ENCODE data around the gene COPS4.
"Not testable (repeated sequence)": the region's sequence is repeated elsewhere in the genome, so short reads cannot be mapped to it uniquely, and the experiment has no call there.

The COPS4 gene

DNA sequence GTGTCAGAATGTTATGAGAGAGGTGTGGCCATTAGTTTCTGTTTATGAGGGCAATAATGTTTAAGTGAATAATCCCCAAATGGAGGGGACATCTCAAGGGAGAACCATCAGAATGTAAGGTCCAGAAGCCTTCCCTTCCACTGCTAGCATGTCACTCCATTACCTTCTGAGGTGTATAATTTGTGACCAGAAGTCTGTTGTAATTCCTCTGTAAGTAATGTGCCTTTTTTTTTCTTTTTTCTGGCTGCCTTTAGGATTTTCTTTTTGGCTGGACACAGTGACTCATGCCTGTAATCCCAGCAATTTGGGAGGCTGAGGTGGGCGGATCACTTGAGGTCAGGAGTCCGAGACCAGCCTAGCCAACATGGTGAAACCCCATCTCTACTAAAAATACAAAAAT is 10.8 kb upstream of the COPS4 start:
- no peak for DNase-seq

DNA sequence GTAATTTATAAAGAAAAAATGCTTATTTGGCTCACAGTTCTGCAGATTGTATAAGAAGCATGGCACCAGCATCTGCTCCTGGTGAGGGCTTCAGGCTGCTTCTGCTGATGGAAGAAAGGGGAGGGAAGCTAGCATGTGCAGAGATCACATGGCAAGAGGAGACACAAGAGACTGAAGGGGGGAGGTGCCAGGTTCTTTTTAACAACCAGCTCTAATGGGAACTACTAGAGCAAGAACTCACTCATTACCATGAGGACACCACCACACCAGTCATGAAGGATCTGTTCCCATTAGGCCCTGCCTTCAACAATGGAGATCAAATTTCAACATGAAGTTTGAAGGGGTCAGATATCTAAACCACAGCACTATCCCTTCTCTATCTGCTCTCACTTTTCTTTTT is 9.4 kb upstream of the COPS4 start:
- DNase-seq, result no peak

DNA sequence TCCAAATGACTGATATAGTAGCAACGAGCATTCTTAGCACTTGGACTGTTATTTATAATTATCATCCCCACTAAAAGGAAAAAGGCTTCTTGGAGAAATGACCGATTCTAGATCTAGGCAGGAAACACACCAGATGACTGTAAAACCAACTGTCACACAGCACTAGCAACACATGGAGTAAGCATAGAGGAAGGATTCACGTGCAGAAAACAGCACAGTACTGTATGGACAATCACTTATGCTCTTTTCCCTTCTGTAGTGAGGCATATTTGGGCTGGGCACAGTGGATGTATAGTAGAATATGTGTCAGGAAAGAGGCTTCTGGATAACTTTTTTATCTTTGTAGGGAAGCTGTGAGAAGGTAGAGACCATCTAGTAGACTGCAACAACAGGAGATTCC is 6.0 kb upstream of the COPS4 start:
- no peak for DNase-seq

DNA sequence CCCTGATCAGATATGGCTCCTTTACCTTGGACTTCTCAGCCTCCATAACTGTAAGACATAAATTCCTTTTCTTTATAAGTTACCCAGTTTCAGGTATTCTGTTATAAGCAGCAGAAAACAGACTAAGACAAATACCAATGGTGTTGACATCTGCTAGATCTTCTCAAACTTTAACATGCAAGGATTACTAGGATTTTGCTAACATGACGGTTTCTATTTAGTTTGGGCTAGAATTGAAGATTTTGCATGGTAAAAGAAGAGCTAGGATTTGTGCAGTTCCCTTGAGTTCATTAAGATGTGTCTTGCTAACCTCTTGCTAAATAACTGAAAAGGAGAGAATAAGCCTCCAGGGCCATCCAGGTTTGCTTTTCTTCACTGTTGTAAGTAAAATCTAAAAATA is 5.3 kb upstream of the COPS4 start:
- no peak for DNase-seq

DNA sequence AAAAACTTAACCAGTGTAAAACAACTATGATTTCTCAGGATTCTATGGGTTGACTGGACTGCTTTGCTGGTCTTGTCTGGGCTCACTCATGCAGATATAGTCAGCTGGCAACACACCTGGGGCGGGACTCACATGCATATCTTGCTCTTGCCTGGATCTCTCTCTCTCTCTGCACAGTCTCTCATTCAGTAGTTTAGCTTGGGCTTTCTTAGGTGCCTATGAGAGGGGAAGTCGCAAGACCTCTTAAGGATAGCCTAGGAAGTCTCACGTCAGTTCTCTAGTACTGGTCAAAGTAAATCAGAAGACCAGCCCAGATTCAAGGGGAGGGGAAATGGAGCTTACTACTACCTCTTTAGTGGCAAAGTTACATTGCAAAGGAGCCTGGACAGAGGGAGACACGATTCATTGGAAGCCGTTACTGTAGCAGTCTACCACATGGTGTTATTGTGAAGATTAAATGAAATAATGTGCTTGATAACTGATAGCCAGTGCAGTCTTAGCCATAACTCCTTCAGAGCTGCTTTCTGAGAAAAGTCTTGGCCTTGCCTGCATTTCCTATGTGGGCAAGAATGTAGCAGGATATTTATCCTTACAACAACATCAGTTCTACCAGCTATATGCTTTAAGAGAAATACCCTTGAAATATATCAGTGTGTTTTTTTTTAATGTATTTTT is 2.1 kb downstream of the COPS4 start:
- no peak for DNase-seq

DNA sequence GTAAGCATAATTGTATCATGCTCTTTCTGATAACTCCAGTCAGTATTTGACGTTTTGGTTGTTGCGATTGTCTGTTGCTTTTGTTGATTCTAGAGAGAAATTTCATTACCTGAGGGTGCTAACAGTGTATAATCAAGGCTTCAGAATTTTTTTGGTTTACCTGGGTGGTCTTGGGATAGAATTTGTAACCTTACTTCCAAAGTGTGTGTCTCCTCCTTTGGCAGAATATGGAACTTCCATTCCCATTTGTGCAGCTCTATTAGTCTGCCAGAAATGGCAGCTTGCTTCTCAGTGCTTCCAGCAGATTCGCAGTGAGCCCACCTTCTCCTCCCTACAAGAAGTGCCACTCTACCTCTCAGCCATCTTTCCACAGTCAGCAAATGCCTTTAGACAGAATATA is 5.3 kb downstream of the COPS4 start:
- no peak for DNase-seq

DNA sequence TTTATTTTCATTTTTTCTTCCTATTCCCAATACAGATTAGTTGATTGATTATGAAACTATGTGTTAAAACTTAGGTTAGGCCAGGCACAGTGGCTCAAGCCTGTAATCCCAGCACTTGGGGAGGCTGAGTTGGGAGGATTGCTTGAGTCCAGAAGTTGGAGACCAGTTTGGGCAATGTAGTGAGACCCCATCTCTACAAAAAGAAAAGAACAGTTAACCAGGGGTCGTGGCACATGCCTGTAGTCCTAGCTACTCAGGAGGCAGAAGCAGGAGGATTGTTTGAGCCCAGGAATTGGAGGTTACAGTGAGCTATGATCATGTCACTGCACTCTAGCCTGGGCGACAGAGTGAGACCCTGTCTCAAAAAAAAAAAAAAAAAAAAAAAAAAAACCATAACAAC is 8.2 kb downstream of the COPS4 start:
- not testable (repeated sequence) for DNase-seq

DNA sequence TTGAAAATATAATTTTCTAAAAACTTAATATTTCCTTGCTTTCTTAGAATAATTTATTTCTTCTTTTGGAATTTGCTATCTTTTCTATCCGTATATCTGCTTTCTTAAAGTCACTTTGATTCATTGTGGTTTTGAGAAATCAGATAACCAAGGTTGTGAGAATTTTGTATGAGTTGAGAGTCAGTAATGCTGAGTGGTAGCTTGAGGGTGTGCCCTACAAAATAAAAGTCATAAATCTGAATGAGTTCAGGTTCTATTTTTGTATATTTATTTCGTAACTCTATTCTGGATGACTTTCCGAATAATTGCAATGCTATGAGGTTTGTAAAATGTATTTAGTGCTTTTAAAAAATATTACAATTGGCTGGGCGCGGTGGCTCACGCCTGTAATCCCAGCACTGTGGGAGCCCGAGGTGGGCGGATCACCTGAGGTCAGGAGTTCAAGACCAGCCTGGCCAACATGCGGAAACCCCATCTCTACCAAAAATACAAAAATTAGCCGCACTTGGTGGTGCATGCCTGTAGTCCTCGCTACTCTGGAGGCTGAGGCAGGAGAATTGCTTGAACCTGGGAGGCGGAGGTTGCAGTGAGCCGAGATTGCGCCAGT is 8.9 kb downstream of the COPS4 start:
- DNase-seq, result peak; percentile 44

DNA sequence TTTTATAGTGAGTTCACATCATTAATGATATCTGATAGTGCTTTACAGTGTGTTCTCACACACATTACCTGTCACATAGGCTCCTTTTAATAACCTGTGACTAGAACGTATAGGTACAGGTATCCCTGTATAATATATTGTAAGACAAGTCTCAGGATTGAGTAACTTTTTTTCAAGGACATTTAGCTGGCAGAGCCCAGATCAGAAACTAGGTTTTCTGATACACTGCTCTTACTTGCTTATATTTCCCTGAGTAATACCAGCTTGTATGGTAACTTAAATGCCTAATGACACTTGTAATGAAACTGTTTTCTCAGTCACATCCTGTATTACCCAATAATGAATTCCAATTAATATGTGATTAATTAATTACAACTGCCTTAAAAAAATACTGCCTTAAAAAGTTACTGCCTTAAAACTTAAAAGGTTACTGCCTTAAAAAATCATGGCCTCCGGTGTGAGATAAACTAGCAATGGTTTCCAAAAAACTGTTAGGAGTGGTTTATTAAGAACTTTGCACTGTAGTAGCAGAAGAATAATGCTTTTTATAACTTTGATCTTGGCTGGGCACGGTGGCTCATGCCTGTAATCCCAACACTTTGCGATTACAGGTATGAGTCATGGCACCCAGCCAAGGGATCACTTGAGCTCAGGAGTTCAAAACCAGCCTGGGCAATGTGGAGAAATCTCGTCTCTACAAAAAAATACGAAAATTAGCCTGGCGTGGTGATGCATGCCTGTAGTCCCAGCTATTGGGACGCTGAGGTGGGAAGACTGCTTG is 11.9 kb downstream of the COPS4 start:
- DNase-seq, result no peak

DNA sequence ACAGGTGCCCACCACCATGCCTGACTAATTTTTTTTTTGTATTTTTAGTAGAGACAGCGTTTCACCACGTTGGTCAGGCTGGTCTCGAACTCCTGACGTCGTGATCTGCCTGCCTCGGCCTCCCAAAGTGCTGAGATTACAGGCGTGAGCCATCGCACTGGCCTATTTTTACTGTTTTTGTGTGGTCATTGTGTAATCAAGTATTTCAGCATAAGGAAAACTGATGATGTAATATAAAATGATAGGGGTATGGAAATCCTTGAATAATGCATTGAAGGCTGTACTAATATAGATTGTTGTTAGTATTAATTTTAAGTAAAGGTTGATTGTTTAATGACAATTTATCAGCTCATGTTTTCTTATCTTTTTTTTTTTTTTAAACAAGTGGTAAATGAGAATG is 13.8 kb downstream of the COPS4 start:
- peak; percentile 18 for DNase-seq

DNA sequence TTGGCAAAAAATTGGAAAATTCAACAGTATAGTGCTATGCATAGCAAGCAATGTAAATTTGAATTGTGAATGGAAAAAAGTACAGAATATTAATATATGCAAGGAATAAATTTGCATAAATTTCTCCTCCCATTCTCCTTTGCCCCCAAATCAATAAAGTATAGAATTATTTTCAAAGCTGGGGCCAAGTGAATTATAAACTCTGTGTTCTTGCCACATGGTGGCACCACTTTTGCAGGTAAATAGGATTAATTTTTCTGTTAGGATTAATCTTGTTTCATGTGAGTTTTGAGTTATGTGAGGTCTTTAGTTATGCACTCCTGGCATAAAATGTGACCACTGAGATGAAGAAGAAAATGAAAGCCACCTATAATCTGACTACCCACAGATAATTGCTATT is 19.9 kb downstream of the COPS4 start:
- DNase-seq, result peak; percentile 34

DNA sequence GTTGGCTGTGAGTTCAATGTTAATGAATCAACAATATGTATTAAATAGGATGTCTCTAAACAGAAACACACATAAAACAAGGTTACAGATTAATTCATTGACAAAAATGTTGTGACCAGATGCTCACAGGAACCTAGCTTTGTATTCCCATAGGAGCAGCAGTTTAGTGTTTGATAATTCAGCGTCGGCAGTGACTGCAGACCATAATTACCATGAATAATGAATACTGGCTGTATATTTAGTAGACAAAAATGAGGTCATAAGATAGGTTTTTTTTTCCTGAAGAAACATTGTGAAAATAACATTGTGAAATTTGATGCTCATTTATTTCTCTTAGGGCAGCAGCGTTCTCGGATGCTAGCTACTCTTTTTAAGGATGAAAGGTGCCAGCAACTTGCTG is 27.8 kb downstream of the COPS4 start:
- no peak for DNase-seq

DNA sequence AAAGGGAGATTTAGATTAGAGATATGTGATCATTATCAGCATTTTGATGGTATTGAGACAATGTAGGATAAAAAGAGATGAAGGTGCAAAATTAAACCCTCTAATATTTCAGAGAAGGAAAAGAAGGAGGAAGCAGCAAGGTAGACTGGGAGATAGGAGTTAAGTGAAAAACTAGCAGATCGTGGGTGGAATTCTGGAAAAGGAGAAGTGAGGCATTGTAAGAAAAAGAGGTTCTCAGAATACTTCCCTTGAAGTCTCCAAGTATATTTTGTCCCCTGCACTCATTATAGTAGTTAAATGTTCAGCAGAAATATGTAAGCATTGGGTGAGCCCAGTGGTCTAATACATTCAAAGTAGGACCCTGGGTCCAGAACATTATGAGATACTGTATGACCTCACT is 30.3 kb downstream of the COPS4 start:
- DNase-seq, result peak; percentile 46

DNA sequence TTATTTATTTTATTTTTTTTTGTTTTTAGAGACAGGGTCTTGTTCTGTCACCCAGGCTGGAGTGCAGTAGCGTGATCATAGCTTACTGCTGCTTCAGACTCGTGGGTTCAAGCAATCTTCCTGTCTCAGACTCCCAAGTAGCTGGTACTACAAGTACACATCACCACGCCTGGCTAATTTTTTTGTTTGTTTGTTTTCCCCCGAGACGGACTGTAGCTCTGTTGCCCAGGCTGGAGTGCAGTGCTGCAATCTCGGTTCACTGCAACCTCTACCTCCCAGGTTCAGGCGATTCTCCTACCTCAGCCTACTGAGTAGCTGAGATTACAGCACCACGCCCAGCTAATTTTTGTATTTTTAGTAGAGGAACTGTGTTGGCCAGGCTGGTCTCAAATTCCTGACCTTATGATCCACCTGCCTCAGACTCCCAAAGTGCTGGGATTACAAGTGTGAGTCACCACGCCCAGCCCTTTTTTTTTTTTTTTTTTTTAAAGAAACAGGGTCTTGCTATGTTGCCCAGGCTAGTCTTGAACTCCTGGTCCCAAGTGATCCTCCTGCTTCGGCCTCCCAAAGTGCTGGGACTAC is 32.2 kb downstream of the COPS4 start:
- no peak for DNase-seq

DNA sequence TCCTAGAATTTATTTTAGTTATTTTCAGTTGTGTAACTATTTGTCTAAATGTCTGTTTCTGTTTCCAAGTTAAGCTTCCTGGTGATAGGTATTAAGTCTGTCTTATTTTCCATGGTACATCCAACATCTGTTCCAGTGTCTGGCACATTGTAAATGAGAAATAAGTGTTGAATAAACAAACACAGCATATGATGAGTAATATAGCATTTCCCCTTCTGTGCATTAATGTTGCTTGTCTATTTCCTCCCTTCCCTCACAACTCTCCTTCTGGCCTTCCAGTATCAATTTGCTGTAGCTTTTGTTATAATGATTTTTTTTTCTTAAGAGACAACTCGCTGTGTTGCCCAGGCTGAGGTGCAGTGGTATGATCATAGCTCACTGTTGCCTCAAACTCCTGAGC is 36.1 kb downstream of the COPS4 start:
- DNase-seq, result no peak

DNA sequence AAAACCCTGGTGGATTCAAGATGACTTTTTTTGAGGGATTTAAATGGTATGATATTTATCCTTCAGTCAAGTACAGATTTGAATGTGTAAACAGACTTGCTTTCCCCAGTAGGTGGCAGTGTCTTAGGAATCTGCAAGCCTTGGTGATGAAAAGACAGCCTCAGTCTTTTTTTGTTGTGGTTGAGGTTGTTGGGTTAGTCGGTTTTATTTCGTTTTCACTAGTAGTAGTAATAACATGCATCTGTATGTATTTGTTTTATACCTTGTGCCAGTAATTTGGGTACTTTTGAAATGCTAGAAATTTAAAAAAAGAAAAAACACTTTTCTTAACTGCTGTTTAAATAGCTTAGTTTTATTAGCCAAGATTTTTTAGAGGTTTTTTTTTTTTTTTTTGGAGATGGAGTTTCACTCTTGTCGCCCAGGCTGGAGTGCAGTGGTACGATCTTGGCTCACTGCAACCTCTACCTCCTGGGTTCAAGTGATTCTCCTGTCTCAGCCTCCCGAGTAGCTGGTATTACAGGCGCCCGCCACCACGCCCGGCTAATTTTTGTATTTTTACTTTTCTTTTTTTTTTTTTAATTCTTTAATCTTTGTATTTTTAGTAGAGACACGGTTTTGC is 39.2 kb downstream of the COPS4 start:
- DNase-seq, result peak; percentile 82

DNA sequence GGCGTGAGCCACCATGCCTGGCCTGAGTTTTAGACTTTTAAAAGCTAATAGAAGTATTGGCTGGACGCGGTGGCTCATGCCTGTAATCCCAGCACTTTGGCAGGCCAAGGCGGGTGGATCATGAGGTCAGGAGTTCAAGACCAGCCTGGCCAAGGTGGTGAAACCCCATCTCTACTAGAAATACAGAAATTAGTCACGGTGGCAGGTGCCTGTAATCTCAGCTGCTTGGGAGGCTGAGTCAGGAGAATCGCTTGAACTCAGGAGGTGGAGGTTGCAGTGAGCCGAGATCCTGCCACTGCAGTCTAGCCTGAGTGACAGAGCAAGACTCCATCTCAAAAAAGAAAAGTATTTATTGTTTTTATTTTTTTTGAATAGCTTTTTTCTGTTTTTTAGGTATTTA is 39.8 kb downstream of the COPS4 start:
- not testable (repeated sequence) for DNase-seq

DNA sequence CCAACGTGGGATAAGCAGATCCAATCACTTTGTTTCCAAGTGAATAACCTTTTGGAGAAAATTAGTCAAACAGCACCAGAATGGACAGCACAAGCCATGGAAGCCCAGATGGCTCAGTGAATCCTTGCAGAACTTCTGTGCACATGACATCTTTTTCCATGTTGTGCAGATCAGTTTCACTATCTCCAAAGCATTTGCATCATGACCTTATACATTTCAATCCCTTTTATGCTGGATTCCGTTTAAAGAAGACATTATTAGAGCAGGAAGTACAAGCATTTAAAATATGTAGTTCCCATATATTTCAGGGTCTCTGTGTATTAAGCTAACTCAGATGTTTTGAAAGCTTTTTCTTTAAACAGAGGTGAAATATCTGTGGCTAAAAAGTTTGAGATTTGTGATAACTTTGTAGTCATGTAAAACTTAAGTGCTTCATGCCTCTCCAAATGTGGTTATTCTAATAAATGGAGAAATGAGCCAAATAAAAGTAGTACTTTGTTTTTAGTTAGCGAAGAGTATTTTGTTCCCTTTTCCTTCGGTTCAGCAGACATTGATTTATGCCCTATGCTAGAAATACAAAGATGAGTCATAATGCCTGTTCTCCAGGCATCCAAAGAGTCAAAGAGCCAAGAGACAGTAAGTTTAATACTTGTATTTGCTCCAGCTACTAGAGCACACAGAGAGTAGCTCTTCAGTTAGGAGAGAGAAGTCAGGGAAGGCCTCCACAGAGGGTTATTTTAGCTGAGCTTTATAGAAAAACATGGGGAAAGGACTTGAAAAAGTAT is 40.5 kb downstream of the COPS4 start:
- peak; percentile 68 for DNase-seq

DNA sequence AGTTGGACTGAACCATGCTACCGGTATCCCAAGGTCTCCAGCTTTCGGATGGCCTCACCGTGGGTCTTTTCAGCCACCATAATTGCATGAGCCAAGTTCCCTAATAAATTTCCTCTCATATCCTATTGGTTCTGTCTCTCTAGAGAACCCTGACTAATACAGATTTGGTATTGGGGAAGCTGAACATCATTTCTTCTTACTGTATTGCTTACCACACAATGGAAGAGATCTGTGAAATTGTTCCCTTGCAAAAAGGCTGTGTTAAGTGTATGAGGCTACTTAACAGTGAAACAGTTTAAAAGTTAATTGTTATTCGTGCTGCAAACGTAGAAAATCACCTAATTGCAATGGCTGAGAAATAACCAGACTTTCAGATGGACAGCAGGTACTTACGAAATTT is 45.6 kb downstream of the COPS4 start:
- peak; percentile 62 for DNase-seq

DNA sequence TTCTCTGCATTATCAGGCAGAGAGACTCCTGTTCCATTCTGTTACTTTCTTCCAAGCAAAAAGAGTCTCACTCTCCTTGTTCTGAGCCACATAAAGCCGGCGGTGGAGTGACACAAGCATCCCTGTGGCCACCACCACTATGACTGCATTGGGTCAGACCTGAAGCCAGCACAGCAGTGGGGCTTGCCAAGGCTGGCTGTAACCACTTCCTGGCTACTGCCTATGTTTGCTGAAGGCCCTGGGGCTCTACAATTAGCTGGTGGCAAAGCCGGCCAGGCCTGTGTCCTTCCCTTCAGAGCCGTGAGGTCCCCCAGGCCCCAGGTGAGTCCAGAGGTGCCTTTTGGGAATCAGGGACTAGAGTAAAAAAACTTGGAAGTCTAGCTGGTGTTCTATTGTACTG is 47.8 kb downstream of the COPS4 start:
- DNase-seq, result peak; percentile 23

DNA sequence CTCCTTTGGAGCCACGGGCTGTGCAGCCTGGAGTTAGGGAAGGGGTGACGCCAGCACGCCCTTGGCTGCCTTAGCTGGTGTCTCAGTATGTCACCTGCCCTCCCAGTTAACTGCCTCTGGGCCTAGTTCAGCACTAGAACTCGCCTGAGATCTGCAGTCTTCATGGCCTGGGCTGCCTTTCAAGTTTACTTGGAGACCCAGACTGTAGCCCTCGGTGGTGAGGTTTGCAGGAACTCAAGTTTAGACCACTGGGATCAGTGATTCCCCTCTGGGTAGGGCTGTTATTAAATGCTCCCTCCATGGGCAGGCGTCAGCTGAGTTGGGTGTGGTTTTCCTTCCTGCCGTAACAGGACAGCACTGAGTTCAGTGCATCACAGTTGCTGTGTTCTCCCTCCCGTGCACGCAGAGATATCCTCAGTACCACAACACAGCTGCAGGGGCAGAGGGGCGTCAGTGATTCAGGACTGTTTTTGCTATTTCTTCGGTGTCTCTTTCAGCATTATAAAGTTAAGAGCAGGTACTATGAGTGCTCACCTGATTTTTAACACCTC is 49.0 kb downstream of the COPS4 start:
- DNase-seq, result peak; percentile 50

DNA sequence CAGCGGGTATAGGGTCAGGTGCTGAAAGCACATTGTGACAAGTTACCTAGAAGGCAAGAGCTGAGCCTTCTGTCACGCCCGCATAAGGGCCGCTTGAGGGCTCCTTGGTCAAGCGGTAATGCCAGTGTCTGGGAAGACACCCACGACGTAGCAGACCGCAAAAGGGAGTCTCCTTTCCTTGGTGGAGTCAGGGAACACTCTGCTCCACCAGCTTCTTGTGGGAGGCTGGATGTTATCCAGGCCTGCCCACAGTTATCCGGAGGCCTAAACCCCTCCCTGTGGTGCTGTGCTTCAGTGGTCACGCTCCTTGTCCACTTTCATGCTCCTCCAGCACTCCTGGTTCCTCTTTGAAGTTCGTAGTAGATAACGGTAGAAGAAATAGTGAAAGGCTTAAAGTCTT is 50.0 kb downstream of the COPS4 start:
- peak; percentile 18 for DNase-seq

Measured in inflammatory macrophage treated with lipopolysaccharide for 4 hours (primary cell).